ENCODE measurements around the gene MKNK2.

DNA sequence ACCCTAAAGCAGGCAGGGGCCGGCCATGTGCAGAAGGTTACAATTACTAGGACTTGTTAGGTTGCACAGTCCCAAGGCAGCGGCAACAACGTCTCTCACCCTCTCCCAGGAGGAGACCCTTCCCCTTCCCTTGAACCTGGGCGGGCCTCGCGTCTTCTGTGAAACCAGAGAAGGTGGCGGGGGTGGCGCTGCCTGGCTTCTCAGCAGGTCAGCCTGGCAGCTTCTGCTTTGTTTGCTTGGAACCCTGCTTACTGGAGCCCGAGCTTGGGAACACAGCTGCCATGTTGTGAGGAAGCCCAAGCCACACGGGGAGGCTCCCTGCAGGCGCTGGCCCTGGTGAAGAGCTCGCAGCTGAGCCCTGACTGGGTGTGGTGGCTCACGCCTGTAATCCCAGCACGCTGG, 15.5 kb downstream of the MKNK2 start:
- no peak for TF ChIP-seq CTCF (IDR thresholded peaks at IDR 0.05; ENCODE audit: low read length)
- TF ChIP-seq EZH2 (IDR thresholded peaks at IDR 0.05; ENCODE audit: borderline replicate concordance, low read length): no peak

Data from OCI-LY1 (cell line).